Measurements from ENCODE around the gene PTPN3. TPM values are rescaled to one million over a fixed set of nuclear protein-coding genes. Genes with fewer than 3 reads are reported as not detected.

The PTPN3 gene
- total RNA-seq, 4 donors from 2014 or later = 3.1 to 9.0 (median 5.7) TPM

GRCh38 chr9:109447329-109448076 is 50.6 kb downstream of the PTPN3 start:
- no peak for TF ChIP-seq CTCF (IDR thresholded peaks at IDR 0.05; ENCODE audit: low read depth)

- TF ChIP-seq CTCF (IDR thresholded peaks at IDR 0.05; ENCODE audit: low read depth) = no peak
Observed at GRCh38 chr9:109444771-109445320, 53.3 kb downstream of the PTPN3 start.

- no peak for TF ChIP-seq CTCF (IDR thresholded peaks at IDR 0.05; ENCODE audit: low read depth)
Observed at GRCh38 chr9:109442716-109443115, 55.4 kb downstream of the PTPN3 start.

GRCh38 chr9:109441296-109441695 is 56.8 kb downstream of the PTPN3 start:
- TF ChIP-seq CTCF (IDR thresholded peaks at IDR 0.05; ENCODE audit: low read depth) = no peak

- no peak for TF ChIP-seq CTCF (IDR thresholded peaks at IDR 0.05; ENCODE audit: low read depth)
Observed at GRCh38 chr9:109440797-109441287, 57.3 kb downstream of the PTPN3 start.

- TF ChIP-seq CTCF (IDR thresholded peaks at IDR 0.05; ENCODE audit: low read depth) = no peak
Observed at GRCh38 chr9:109440117-109440515, 58.0 kb downstream of the PTPN3 start.

GRCh38 chr9:109439378-109440116 is 58.6 kb downstream of the PTPN3 start:
- TF ChIP-seq CTCF (IDR thresholded peaks at IDR 0.05; ENCODE audit: low read depth) = no peak
